Trophoblast cell (in vitro differentiated cells and primary cell): ENCODE measurements around the gene ELL2.

Source experiments
- DNase-seq, 2 donors: peaks; one replicate each; pipeline ENCODE4 v3.0.0-alpha.2; 2016
- H2AFZ ChIP-seq: 2 replicates; pipeline ENCODE4 v1.6.1; 2013; ENCODE audit warnings: low read length, moderate library complexity, mild to moderate bottlenecking; ENCODE audit not compliant: insufficient read depth, poor library complexity
- H2AK5ac ChIP-seq: 2 replicates; pipeline ENCODE4 v1.6.1; 2013; ENCODE audit warnings: mild to moderate bottlenecking, low read length
- H2BK120ac ChIP-seq: 2 replicates; pipeline ENCODE4 v1.6.1; 2013; ENCODE audit warnings: low read length, mild to moderate bottlenecking, moderate library complexity; ENCODE audit not compliant: insufficient read depth, poor library complexity
- H2BK12ac ChIP-seq: 2 replicates; pipeline ENCODE4 v1.6.1; 2013; ENCODE audit warnings: mild to moderate bottlenecking, low read length, moderate library complexity
- H2BK5ac ChIP-seq: 2 replicates; pipeline ENCODE4 v1.6.1; 2013; ENCODE audit warnings: low read length, low read depth, moderate library complexity, mild to moderate bottlenecking; ENCODE audit not compliant: poor library complexity
- H3K14ac ChIP-seq: 2 replicates; pipeline ENCODE4 v1.6.1; 2013; ENCODE audit warnings: mild to moderate bottlenecking, low read length
- H3K18ac ChIP-seq: 2 replicates; pipeline ENCODE4 v1.6.1; 2013; ENCODE audit warnings: mild to moderate bottlenecking, low read length
- H3K23ac ChIP-seq: 2 replicates; pipeline ENCODE4 v1.6.1; 2013; ENCODE audit warnings: low read length
- H3K27ac ChIP-seq: 2 replicates; pipeline ENCODE4 v1.5.1; 2013; ENCODE audit warnings: low read depth, mild to moderate bottlenecking, inconsistent platforms, low read length, moderate library complexity
- H3K27me3 ChIP-seq: 2 replicates; pipeline ENCODE4 v1.6.1; 2013; ENCODE audit warnings: inconsistent platforms, mild to moderate bottlenecking, low read length, moderate library complexity; ENCODE audit not compliant: insufficient read depth
- H3K36me3 ChIP-seq, 2 experiments: 1 replicate in 1 of 2; 2 replicates in 1 of 2; pipeline ENCODE4 v1.6.1; 2013; ENCODE audit warnings: low read length in 2 of 2, mild to moderate bottlenecking in 2 of 2, moderate library complexity in 1 of 2; ENCODE audit not compliant: insufficient read depth in 2 of 2, control insufficient read depth in 1 of 2
- H3K4ac ChIP-seq: 2 replicates; pipeline ENCODE4 v1.6.1; 2013; ENCODE audit warnings: low read depth, mild to moderate bottlenecking, low read length, moderate library complexity
- H3K4me1 ChIP-seq, 2 experiments: 1 replicate in 1 of 2; 2 replicates in 1 of 2; pipeline ENCODE4 v1.6.1; 2013; ENCODE audit warnings: low read length in 2 of 2, mild to moderate bottlenecking in 2 of 2, moderate library complexity in 1 of 2; ENCODE audit not compliant: insufficient read depth in 2 of 2, control insufficient read depth in 1 of 2
- H3K4me2 ChIP-seq: 2 replicates; pipeline ENCODE4 v1.6.1; 2013; ENCODE audit warnings: inconsistent platforms, mild to moderate bottlenecking, low read length, moderate library complexity
- H3K4me3 ChIP-seq: 2 replicates; pipeline ENCODE4 v1.5.1; 2013; ENCODE audit warnings: mild to moderate bottlenecking, low read depth, low read length, inconsistent platforms
- H3K79me1 ChIP-seq: one replicate; pipeline ENCODE4 v1.6.1; 2013; ENCODE audit warnings: low read length
- H3K79me2 ChIP-seq: 2 replicates; pipeline ENCODE4 v1.6.1; 2013; ENCODE audit warnings: low read length, mild to moderate bottlenecking; ENCODE audit not compliant: control insufficient read depth, insufficient read depth, poor library complexity
- H3K9ac ChIP-seq: 2 replicates; pipeline ENCODE4 v1.6.1; 2013; ENCODE audit warnings: mild to moderate bottlenecking, low read length
- H3K9me3 ChIP-seq: 2 replicates; pipeline ENCODE4 v1.6.1; 2013; ENCODE audit warnings: low read depth, mild to moderate bottlenecking, control low read depth, inconsistent platforms, low read length; ENCODE audit not compliant: insufficient read depth
- H4K12ac ChIP-seq: 2 replicates; pipeline ENCODE4 v1.6.1; 2013; ENCODE audit warnings: low read depth, mild to moderate bottlenecking, low read length, moderate library complexity
- H4K8ac ChIP-seq: 2 replicates; pipeline ENCODE4 v1.6.1; 2013; ENCODE audit warnings: low read depth, mild to moderate bottlenecking, low read length, moderate library complexity
- H4K91ac ChIP-seq: one replicate; pipeline ENCODE4 v1.6.1; 2013; ENCODE audit warnings: low read depth, mild to moderate bottlenecking, low read length, moderate library complexity
- WGBS: extraction: QIAGEN DNeasy Blood & Tissue Kit; methylation state at CpG from one replicate; pipeline ENCODE4 v1.1.7; 2013; ENCODE audit warnings: missing lambda C conversion rate; ENCODE audit not compliant: insufficient read length, insufficient coverage; ENCODE audit errors: extremely low coverage; 5-methylcytosine and 5-hydroxymethylcytosine counted together

Gene ELL2

GRCh38 chr5:95986001-95986400 is 24.4 kb upstream of the ELL2 start:
- peaks cover 0 to 9% of the 10 kb centered on the region in 2 experiments for H3K4me1 ChIP-seq
- no peak overlapping the region for H3K14ac ChIP-seq
- no peak overlapping the region for H4K12ac ChIP-seq
- no peak overlapping the region for H3K4me3 ChIP-seq
- no peak overlapping the region for H2AK5ac ChIP-seq
- H3K79me1 ChIP-seq: peaks cover 3% of the 10 kb centered on the region
- no peak overlapping the region for H3K4ac ChIP-seq
- H3K9ac ChIP-seq: no peak overlapping the region
- no peaks in the 10 kb centered on the region for H3K79me2 ChIP-seq
- DNase-seq: peak in 1 of 2 donors; percentile 79
- H3K23ac ChIP-seq: no peak overlapping the region
- peak overlapping the region; percentile 51 for H3K27ac ChIP-seq
- no peak overlapping the region for H3K4me2 ChIP-seq
- H3K18ac ChIP-seq: no peak overlapping the region
- no peak overlapping the region for H2BK12ac ChIP-seq
- no peak overlapping the region for H4K91ac ChIP-seq
- no peak overlapping the region for H4K8ac ChIP-seq
- no CpG with 5 or more reads among the region's 2 CpGs for WGBS
- no peak overlapping the region for H2AFZ ChIP-seq
- no peak overlapping the region for H2BK5ac ChIP-seq
- H3K9me3 ChIP-seq: no peaks in the 10 kb centered on the region
- H3K27me3 ChIP-seq: no peaks in the 10 kb centered on the region
- no peak overlapping the region for H2BK120ac ChIP-seq
- H3K36me3 ChIP-seq: no peaks in the 10 kb centered on the region

GRCh38 chr5:95985249-95985648 is 23.6 kb upstream of the ELL2 start:
- Histone ChIP-seq H2BK12ac (peak overlapping the region; percentile 24), H4K91ac (no peak overlapping the region), H4K12ac (no peak overlapping the region), H3K4ac (no peak overlapping the region), H3K4me1 (peaks cover 0 to 9% of the 10 kb centered on the region in 2 experiments), H3K18ac (no peak overlapping the region), H3K27ac (peak overlapping the region; percentile 56), H3K9me3 (no peaks in the 10 kb centered on the region), H3K4me2 (no peak overlapping the region), H3K14ac (no peak overlapping the region), H3K4me3 (no peak overlapping the region), H3K23ac (no peak overlapping the region), H3K79me1 (peaks cover 3% of the 10 kb centered on the region), H3K9ac (no peak overlapping the region), H2AK5ac (no peak overlapping the region), H3K79me2 (no peaks in the 10 kb centered on the region), H3K27me3 (no peaks in the 10 kb centered on the region), H2BK5ac (peak overlapping the region; percentile 27), H4K8ac (no peak overlapping the region), H2BK120ac (peak overlapping the region; percentile 26), H2AFZ (no peak overlapping the region), H3K36me3 (no peaks in the 10 kb centered on the region)
- DNase-seq: no peak
- no CpG with 5 or more reads among the region's 1 CpG for WGBS

GRCh38 chr5:95984287-95984938 is 22.8 kb upstream of the ELL2 start:
- no peaks in the 10 kb centered on the region for H3K9me3 ChIP-seq
- no peak overlapping the region for H3K9ac ChIP-seq
- no peak for DNase-seq
- no peak overlapping the region for H2BK5ac ChIP-seq
- H3K18ac ChIP-seq: no peak overlapping the region
- H3K4me3 ChIP-seq: no peak overlapping the region
- no CpG with 5 or more reads among the region's 2 CpGs for WGBS
- H3K23ac ChIP-seq: no peak overlapping the region
- peaks cover 3% of the 10 kb centered on the region for H3K79me1 ChIP-seq
- no peaks in the 10 kb centered on the region for H3K79me2 ChIP-seq
- no peak overlapping the region for H3K4me2 ChIP-seq
- H3K36me3 ChIP-seq: no peaks in the 10 kb centered on the region
- no peak overlapping the region for H2BK120ac ChIP-seq
- H3K4me1 ChIP-seq: peaks cover 0 to 9% of the 10 kb centered on the region in 2 experiments
- no peak overlapping the region for H4K91ac ChIP-seq
- no peak overlapping the region for H4K12ac ChIP-seq
- no peaks in the 10 kb centered on the region for H3K27me3 ChIP-seq
- H2BK12ac ChIP-seq: no peak overlapping the region
- no peak overlapping the region for H2AFZ ChIP-seq
- H3K14ac ChIP-seq: no peak overlapping the region
- no peak overlapping the region for H3K4ac ChIP-seq
- no peak overlapping the region for H4K8ac ChIP-seq
- no peak overlapping the region for H3K27ac ChIP-seq
- H2AK5ac ChIP-seq: no peak overlapping the region

GRCh38 chr5:95983509-95983908 is 21.9 kb upstream of the ELL2 start:
- no peak overlapping the region for H2AK5ac ChIP-seq
- H3K18ac ChIP-seq: no peak overlapping the region
- no peak overlapping the region for H3K9ac ChIP-seq
- no peak overlapping the region for H4K91ac ChIP-seq
- peaks cover 3% of the 10 kb centered on the region for H3K79me1 ChIP-seq
- no peak overlapping the region for H3K4me2 ChIP-seq
- no peak overlapping the region for H2BK5ac ChIP-seq
- H3K23ac ChIP-seq: no peak overlapping the region
- H3K9me3 ChIP-seq: no peaks in the 10 kb centered on the region
- H3K27me3 ChIP-seq: no peaks in the 10 kb centered on the region
- H3K14ac ChIP-seq: no peak overlapping the region
- H2BK120ac ChIP-seq: no peak overlapping the region
- no CpG with 5 or more reads among the region's 2 CpGs for WGBS
- H3K79me2 ChIP-seq: no peaks in the 10 kb centered on the region
- H2BK12ac ChIP-seq: no peak overlapping the region
- no peaks in the 10 kb centered on the region for H3K36me3 ChIP-seq
- no peak overlapping the region for H4K12ac ChIP-seq
- no peak for DNase-seq
- H3K27ac ChIP-seq: no peak overlapping the region
- H3K4ac ChIP-seq: no peak overlapping the region
- H2AFZ ChIP-seq: no peak overlapping the region
- no peak overlapping the region for H3K4me3 ChIP-seq
- H3K4me1 ChIP-seq: peaks cover 0 to 9% of the 10 kb centered on the region in 2 experiments
- no peak overlapping the region for H4K8ac ChIP-seq
